Measurements from ENCODE around the gene CMTM6. TPM values are rescaled to one million over a fixed set of nuclear protein-coding genes. Genes with fewer than 3 reads are reported as not detected.
A peak's percentile ranks its signal among the peaks of the same experiment; 100 is the strongest.

CMTM6 gene
- total and polyA plus RNA-seq, 4 donors = 27.1 to 97.4 (median 72.2) TPM

GRCh38 chr3:32455609-32456428 is 46.8 kb downstream of the CMTM6 start:
- 89 to 90% methylated on average over 15 of the region's 15 CpGs for WGBS, 2 donors
- DNase-seq = no peak
- no peaks in the 10 kb centered on the region for H3K27me3 ChIP-seq (ENCODE audit: control insufficient read depth in 3 of 3, insufficient read depth in 3 of 3, low read length in 2 of 3)
- no peak overlapping the region for H3K4me3 ChIP-seq
- H3K27ac ChIP-seq (ENCODE audit: low read depth in 1 of 2, low read length in 1 of 2) = no peak overlapping the region
- TF ChIP-seq CTCF (IDR thresholded peaks at IDR 0.05; ENCODE audit: control extremely low read depth, extremely low read depth) = no peak
- H3K9ac ChIP-seq (ENCODE audit: insufficient read depth in 1 of 2, low read length in 2 of 2) = no peak overlapping the region
- H3K36me3 ChIP-seq (ENCODE audit: control insufficient read depth in 4 of 4, insufficient read depth in 4 of 4, low read length in 4 of 4) = peaks cover 0 to 20% (median 2%) of the 10 kb centered on the region in 4 donors
- H3K9me3 ChIP-seq (ENCODE audit: control insufficient read depth in 4 of 4, insufficient read depth in 3 of 4, low read length in 3 of 4) = no peaks in the 10 kb centered on the region
- ATAC-seq (ENCODE audit: insufficient read depth, low FRiP score) = no peak
- peaks cover 0 to 23% (median 8%) of the 10 kb centered on the region in 5 donors for H3K4me1 ChIP-seq (ENCODE audit: control insufficient read depth in 5 of 5, insufficient read depth in 5 of 5, low read length in 5 of 5)

- 86 to 91% methylated on average over 15 of the region's 15 CpGs for WGBS, 2 donors
- Histone ChIP-seq H3K27ac (ENCODE audit: low read depth in 1 of 2, low read length in 1 of 2) (no peak overlapping the region), H3K9ac (ENCODE audit: insufficient read depth in 1 of 2, low read length in 2 of 2) (no peak overlapping the region), H3K27me3 (ENCODE audit: control insufficient read depth in 3 of 3, insufficient read depth in 3 of 3, low read length in 2 of 3) (no peaks in the 10 kb centered on the region), H3K4me3 (no peak overlapping the region), H3K36me3 (ENCODE audit: control insufficient read depth in 4 of 4, insufficient read depth in 4 of 4, low read length in 4 of 4) (peaks cover 0 to 23% (median 2%) of the 10 kb centered on the region in 4 donors), H3K9me3 (ENCODE audit: control insufficient read depth in 4 of 4, insufficient read depth in 3 of 4, low read length in 3 of 4) (no peaks in the 10 kb centered on the region), H3K4me1 (ENCODE audit: control insufficient read depth in 5 of 5, insufficient read depth in 5 of 5, low read length in 5 of 5) (peaks cover 0 to 18% (median 8%) of the 10 kb centered on the region in 5 donors)
- DNase-seq (peak in 2 of 3 donors; percentile 27 to 61), ATAC-seq (ENCODE audit: insufficient read depth, low FRiP score) (no peak)
- TF ChIP-seq CTCF (IDR thresholded peaks at IDR 0.05; ENCODE audit: control extremely low read depth, extremely low read depth) = no peak
These were observed 47.7 kb downstream of the CMTM6 start for GRCh38 chr3:32454731-32455608.

GRCh38 chr3:32454111-32454510 is 48.5 kb downstream of the CMTM6 start:
- ATAC-seq (ENCODE audit: insufficient read depth, low FRiP score) = no peak
- DNase-seq = no peak
- Histone ChIP-seq H3K27me3 (ENCODE audit: control insufficient read depth in 3 of 3, insufficient read depth in 3 of 3, low read length in 2 of 3) (no peaks in the 10 kb centered on the region), H3K4me3 (no peak overlapping the region), H3K27ac (ENCODE audit: low read depth in 1 of 2, low read length in 1 of 2) (no peak overlapping the region), H3K36me3 (ENCODE audit: control insufficient read depth in 4 of 4, insufficient read depth in 4 of 4, low read length in 4 of 4) (peaks cover 0 to 23% (median 2%) of the 10 kb centered on the region in 4 donors), H3K9ac (ENCODE audit: insufficient read depth in 1 of 2, low read length in 2 of 2) (no peak overlapping the region), H3K9me3 (ENCODE audit: control insufficient read depth in 4 of 4, insufficient read depth in 3 of 4, low read length in 3 of 4) (no peaks in the 10 kb centered on the region), H3K4me1 (ENCODE audit: control insufficient read depth in 5 of 5, insufficient read depth in 5 of 5, low read length in 5 of 5) (peaks cover 0 to 17% (median 7%) of the 10 kb centered on the region in 5 donors)
- 84 to 88% methylated on average over 6 of the region's 6 CpGs for WGBS, 2 donors
- no peak for TF ChIP-seq CTCF (IDR thresholded peaks at IDR 0.05; ENCODE audit: control extremely low read depth, extremely low read depth)
